K562 (cell line): ENCODE data around the gene IRF1. TPM values are rescaled to one million over a fixed set of nuclear protein-coding genes. Genes with fewer than 3 reads are reported as not detected.

Source experiments
- BRD4 ChIP-seq: fragments of 200-600 bp; sonication (generic); IDR thresholded peaks from 2 replicates; pipeline ENCODE4 v1.6.1; 2017; ENCODE audit warnings: inconsistent platforms
- CBX5 ChIP-seq: IDR thresholded peaks from 2 replicates; pipeline ENCODE4 v1.6.1; 2014; ENCODE audit warnings: low read depth, borderline replicate concordance
- CEBPZ ChIP-seq: fragments of 150-350 bp; IDR thresholded peaks from 2 replicates; pipeline ENCODE4 v1.6.1; 2014; ENCODE audit warnings: low read depth, mild to moderate bottlenecking, low read length, borderline replicate concordance
- CHAMP1 ChIP-seq: fragments of 450-650 bp; IDR thresholded peaks from 2 replicates; pipeline ENCODE4 v1.6.1; 2016; ENCODE audit warnings: mild to moderate bottlenecking
- ELF1 ChIP-seq: fragments of 200-800 bp; sonication (Bioruptor generic); IDR thresholded peaks from 2 replicates; pipeline ENCODE4 v1.6.1; 2016; ENCODE audit warnings: missing genetic modification characterization, missing compliant biosample characterization
- EZH2 ChIP-seq: IDR thresholded peaks from 2 replicates; pipeline ENCODE4 v1.6.1; 2012; ENCODE audit warnings: low read depth, mild to moderate bottlenecking, inconsistent platforms, low read length, borderline replicate concordance
- MEF2A ChIP-seq: IDR thresholded peaks from 2 replicates; pipeline ENCODE4 v1.6.1; 2011; ENCODE audit warnings: low read depth, mild to moderate bottlenecking, low read length, moderate library complexity; ENCODE audit not compliant: control insufficient read depth
- STAT5A ChIP-seq: IDR thresholded peaks from 2 replicates; pipeline ENCODE4 v1.6.1; 2012; ENCODE audit warnings: low read length, inconsistent platforms, borderline replicate concordance
- TGIF2 ChIP-seq: sonication (generic); formaldehyde crosslinking; IDR thresholded peaks from 2 replicates; pipeline ENCODE4 v1.8.1; 2022; ENCODE audit warnings: mild to moderate bottlenecking, missing genetic modification reagents, moderate library complexity
- ZNF212 ChIP-seq: fragments of 450-650 bp; formaldehyde crosslinking; IDR thresholded peaks from 2 replicates; pipeline ENCODE4 v1.4.0; 2020; ENCODE audit warnings: mild to moderate bottlenecking
- ZNF766 ChIP-seq: fragments of 200-800 bp; sonication (Bioruptor generic); conservative IDR thresholded peaks from 2 replicates; pipeline ENCODE4 v1.6.1; 2016; ENCODE audit warnings: missing genetic modification characterization, missing compliant biosample characterization
- polyA plus RNA-seq, 8 experiments: library from polyadenylated mRNA; depleted of rRNA in 4 of 8; stranded (reverse) in 5 of 8; unstranded in 3 of 8; fragments of >200 nt; fragmentation: Nextera tagmentation in 2 of 8; fragmentation: Illumina TruSeq in 1 of 8; extraction: Ambion mirVana in 2 of 8; extraction: Trizol in 1 of 8; gene quantifications; 2 replicates each; pipeline versions ENCODE4 v1.2.1 to v1.2.3, GENCODE V29; 2011 to 2014; ENCODE audit warnings: inconsistent platforms in 1 of 8, missing spikeins in 1 of 8
- total RNA-seq, 7 experiments: library from RNA; depleted of rRNA in 6 of 7; stranded (reverse); fragments of >200 nt in 6 of 7; fragmentation: Illumina TruSeq in 2 of 7; extraction: Trizol in 2 of 7; gene quantifications; 2 replicates each; pipeline versions ENCODE4 v1.2.1 to v1.2.3, GENCODE V29; 2011 to 2021; ENCODE audit warnings: low replicate concordance in 1 of 7
- TF ChIP-seq, protein P1 (sequence below), 2 experiments: IDR thresholded peaks; 2 replicates each; pipeline ENCODE4 v1.6.1; 2011; ENCODE audit warnings: borderline replicate concordance in 1 of 2, control low read depth in 1 of 2, low read depth in 1 of 2, low read length in 1 of 2, mild to moderate bottlenecking in 1 of 2, mixed read lengths in 1 of 2, moderate library complexity in 1 of 2; ENCODE audit not compliant: insufficient read depth in 1 of 2, insufficient read length in 1 of 2, poor library complexity in 1 of 2, severe bottlenecking in 1 of 2; ENCODE audit errors: extremely low read depth in 1 of 2
- TF ChIP-seq, protein P2 (sequence below): fragments of 250-450 bp; sonication (Bioruptor Pico); IDR thresholded peaks from 2 replicates; pipeline ENCODE4 v1.5.0; 2021; ENCODE audit warnings: mild to moderate bottlenecking, borderline replicate concordance
- TF ChIP-seq, protein P3 (sequence below): fragments of 250-450 bp; sonication (Bioruptor Pico); IDR thresholded peaks from 2 replicates; pipeline ENCODE4 v1.6.1; 2021; ENCODE audit warnings: mild to moderate bottlenecking

The IRF1 gene
- total and polyA plus RNA-seq, 9 of the 15 experiments (the other 6 are each of a cell fraction or from before 2014, with no cell fraction given): 1.1 to 12.3 (median 5.9) TPM

GRCh38 chr5:132459031-132459982 lies 31.3 kb downstream of the IRF1 start (continued):
- TF ChIP-seq MEF2A (no peak), CHAMP1 (no peak), BRD4 (no peak), ZNF212 (no peak; the same call in 1 of the 2 replicates), CBX5 (no peak), ELF1 (tag) (no peak), CEBPZ (no peak), EZH2 (no peak), STAT5A (no peak), ZNF766 (peak; percentile 90), TGIF2 (CRISPR knock-in tag) (no peak)
- TF ChIP-seq, protein P1, sequence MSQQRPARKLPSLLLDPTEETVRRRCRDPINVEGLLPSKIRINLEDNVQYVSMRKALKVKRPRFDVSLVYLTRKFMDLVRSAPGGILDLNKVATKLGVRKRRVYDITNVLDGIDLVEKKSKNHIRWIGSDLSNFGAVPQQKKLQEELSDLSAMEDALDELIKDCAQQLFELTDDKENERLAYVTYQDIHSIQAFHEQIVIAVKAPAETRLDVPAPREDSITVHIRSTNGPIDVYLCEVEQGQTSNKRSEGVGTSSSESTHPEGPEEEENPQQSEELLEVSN (IDR thresholded peaks at IDR 0.05; ENCODE audit: borderline replicate concordance in 1 of 2, extremely low read depth in 1 of 2, insufficient read depth in 1 of 2, insufficient read length in 1 of 2, low read depth in 1 of 2, low read length in 1 of 2, poor library complexity in 1 of 2, severe bottlenecking in 1 of 2): peak in 1 of 2 experiments; percentile 45
- TF ChIP-seq, protein P2, sequence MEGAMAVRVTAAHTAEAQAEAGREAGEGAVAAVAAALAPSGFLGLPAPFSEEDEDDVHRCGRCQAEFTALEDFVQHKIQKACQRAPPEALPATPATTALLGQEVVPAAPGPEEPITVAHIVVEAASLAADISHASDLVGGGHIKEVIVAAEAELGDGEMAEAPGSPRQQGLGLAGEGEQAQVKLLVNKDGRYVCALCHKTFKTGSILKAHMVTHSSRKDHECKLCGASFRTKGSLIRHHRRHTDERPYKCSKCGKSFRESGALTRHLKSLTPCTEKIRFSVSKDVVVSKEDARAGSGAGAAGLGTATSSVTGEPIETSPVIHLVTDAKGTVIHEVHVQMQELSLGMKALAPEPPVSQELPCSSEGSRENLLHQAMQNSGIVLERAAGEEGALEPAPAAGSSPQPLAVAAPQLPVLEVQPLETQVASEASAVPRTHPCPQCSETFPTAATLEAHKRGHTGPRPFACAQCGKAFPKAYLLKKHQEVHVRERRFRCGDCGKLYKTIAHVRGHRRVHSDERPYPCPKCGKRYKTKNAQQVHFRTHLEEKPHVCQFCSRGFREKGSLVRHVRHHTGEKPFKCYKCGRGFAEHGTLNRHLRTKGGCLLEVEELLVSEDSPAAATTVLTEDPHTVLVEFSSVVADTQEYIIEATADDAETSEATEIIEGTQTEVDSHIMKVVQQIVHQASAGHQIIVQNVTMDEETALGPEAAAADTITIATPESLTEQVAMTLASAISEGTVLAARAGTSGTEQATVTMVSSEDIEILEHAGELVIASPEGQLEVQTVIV: peak; percentile 13; the same call in 1 of the 2 replicates
- TF ChIP-seq, protein P3, sequence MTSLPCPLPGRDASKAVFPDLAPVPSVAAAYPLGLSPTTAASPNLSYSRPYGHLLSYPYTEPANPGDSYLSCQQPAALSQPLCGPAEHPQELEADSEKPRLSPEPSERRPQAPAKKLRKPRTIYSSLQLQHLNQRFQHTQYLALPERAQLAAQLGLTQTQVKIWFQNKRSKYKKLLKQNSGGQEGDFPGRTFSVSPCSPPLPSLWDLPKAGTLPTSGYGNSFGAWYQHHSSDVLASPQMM (CRISPR knock-in tag): no peak
